Activated CD8-positive, alpha-beta memory T cell treated with anti-CD3 and anti-CD28 coated beads, Interleukin-2, amount 10 ng/mL, durations not matched to agents 7 days and 5 days (primary cell): ENCODE data around the gene RPN2. TPM values are rescaled to one million over a fixed set of nuclear protein-coding genes. Genes with fewer than 3 reads are reported as not detected.
A peak's percentile ranks its signal among the peaks of the same experiment; 100 is the strongest.

Source experiments
- ATAC-seq: fragments of 150-1000 bp; cut with Tn5 transposase; one replicate; pipeline ENCODE4 v1.10.0; 2021; ENCODE audit warnings: moderate library complexity
- CTCF ChIA-PET: fragments of 350-600 bp; sonication (Branson Sonifier 250); formaldehyde crosslinking; loops from one replicate; lab custom pipeline; 2021; ENCODE audit warnings: antibody characterized with exemption; lab: Charles Lee
- DNase-seq: peaks from one replicate; pipeline ENCODE4 v3.0.0-alpha.2; 2020
- H3K27ac Mint-ChIP-seq: one replicate; pipeline ENCODE4 v1.8.0; 2021; ENCODE audit warnings: mild to moderate bottlenecking, mixed read lengths
- H3K27me3 Mint-ChIP-seq: one replicate; pipeline ENCODE4 v1.8.0; 2021; ENCODE audit warnings: mixed read lengths
- H3K36me3 Mint-ChIP-seq: one replicate; pipeline ENCODE4 v1.8.0; 2021; ENCODE audit warnings: mild to moderate bottlenecking, mixed read lengths
- H3K4me1 Mint-ChIP-seq: one replicate; pipeline ENCODE4 v1.8.0; 2021; ENCODE audit warnings: mixed read lengths
- H3K4me3 Mint-ChIP-seq: one replicate; pipeline ENCODE4 v1.8.0; 2021; ENCODE audit warnings: mild to moderate bottlenecking, moderate library complexity, mixed read lengths
- H3K9me3 Mint-ChIP-seq: one replicate; pipeline ENCODE4 v1.8.0; 2022; ENCODE audit warnings: low read depth, mixed read lengths
- total RNA-seq, 2 experiments: library from RNA; stranded (reverse); gene quantifications; one replicate each; pipeline ENCODE4 v1.2.3, GENCODE V29; 2021

RPN2 gene
- total RNA-seq, 2 experiments from 2014 or later: 148 to 178 TPM

DNA sequence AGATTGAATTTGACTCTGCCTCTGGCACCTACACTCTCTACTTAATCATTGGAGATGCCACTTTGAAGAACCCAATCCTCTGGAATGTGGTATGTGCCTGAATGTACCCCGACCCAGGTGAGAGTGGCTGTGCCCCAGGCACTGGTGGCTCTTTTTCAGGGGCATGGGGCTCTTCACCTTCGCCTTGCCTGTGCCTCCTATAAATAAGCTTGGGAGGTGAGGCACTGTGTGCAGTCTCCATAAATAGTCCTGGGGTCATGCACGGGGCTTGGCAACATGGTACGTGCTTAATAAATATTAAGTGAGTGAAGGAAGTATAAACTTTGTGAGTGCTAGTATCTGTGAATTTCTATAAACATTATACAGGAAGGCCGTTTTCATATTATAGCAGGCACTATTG, 49.5 kb downstream of the RPN2 start:
- Mint-ChIP-seq H3K4me1 (no peaks in the 10 kb centered on the region), H3K36me3 (peaks cover 32% of the 10 kb centered on the region), H3K27me3 (no peaks in the 10 kb centered on the region), H3K9me3 (no peaks in the 10 kb centered on the region), H3K27ac (no peak overlapping the region), H3K4me3 (no peak overlapping the region)
- ATAC-seq: no peak
- no peak for DNase-seq
- CTCF ChIA-PET: interaction anchor here (0.6 to 1.0 kb wide), 2 partner anchors 15 to 33 kb away, joined by 3 read pairs; no protein-coding TSS in a partner anchor

DNA sequence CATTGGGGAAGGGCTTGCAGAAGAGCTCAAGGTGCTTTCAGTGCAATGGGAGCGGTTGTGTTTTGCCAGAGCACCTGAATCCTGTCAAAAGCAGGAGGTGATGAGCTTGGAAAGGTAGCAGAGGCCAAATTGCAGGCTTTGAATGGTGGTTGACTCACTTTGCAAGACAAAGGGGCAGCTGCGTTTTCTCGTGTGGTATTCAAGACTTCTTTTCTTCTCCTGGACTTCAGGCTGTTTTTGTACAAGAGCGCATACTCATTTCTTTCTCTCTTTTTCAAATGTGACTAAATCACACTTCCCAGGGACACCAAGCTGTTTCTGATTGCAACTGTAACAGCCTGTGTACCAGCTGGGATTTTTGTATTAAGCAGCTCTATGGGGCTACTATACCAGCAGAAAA, 50.2 kb downstream of the RPN2 start:
- peaks cover 33% of the 10 kb centered on the region for H3K36me3 Mint-ChIP-seq

DNA sequence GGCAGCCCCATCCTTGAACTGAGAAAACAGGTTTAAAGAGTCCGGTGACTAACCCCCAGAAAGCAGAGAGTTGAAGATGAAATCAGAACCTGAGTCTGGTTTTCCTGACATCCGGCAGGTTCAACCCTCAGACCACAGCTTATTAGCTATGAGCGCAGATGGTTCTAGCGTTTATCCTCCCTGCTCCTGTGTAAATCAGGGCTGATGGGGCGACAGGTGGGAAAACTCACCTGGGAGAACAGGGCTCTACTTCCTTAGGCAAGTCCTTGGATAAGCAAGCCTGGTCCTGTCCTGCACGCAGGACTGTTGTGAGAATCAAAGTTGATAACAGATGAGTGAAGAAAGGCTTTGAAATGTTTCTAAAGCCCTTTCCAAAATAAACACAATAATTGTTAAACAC, 51.1 kb downstream of the RPN2 start:
- Mint-ChIP-seq H3K4me1 (no peaks in the 10 kb centered on the region), H3K36me3 (peaks cover 33% of the 10 kb centered on the region), H3K27ac (no peak overlapping the region), H3K4me3 (no peak overlapping the region), H3K27me3 (no peaks in the 10 kb centered on the region), H3K9me3 (no peaks in the 10 kb centered on the region)
- DNase-seq: no peak
- ATAC-seq: no peak
- CTCF ChIA-PET: interaction anchor here (1.1 kb wide), 1 partner anchor 25 kb away, joined by 3 read pairs; no protein-coding TSS in a partner anchor

More for the DNA sequence above, 50.2 kb downstream of the RPN2 start:
- no peaks in the 10 kb centered on the region for H3K9me3 Mint-ChIP-seq
- ATAC-seq (no peak), DNase-seq (no peak)
- no peaks in the 10 kb centered on the region for H3K4me1 Mint-ChIP-seq
- no peak overlapping the region for H3K4me3 Mint-ChIP-seq
- CTCF ChIA-PET: interaction anchor here (0.6 to 1.1 kb wide), 3 partner anchors 14 to 33 kb away, joined by 3 read pairs; no protein-coding TSS in a partner anchor
- H3K27ac Mint-ChIP-seq: no peak overlapping the region
- no peaks in the 10 kb centered on the region for H3K27me3 Mint-ChIP-seq

DNA sequence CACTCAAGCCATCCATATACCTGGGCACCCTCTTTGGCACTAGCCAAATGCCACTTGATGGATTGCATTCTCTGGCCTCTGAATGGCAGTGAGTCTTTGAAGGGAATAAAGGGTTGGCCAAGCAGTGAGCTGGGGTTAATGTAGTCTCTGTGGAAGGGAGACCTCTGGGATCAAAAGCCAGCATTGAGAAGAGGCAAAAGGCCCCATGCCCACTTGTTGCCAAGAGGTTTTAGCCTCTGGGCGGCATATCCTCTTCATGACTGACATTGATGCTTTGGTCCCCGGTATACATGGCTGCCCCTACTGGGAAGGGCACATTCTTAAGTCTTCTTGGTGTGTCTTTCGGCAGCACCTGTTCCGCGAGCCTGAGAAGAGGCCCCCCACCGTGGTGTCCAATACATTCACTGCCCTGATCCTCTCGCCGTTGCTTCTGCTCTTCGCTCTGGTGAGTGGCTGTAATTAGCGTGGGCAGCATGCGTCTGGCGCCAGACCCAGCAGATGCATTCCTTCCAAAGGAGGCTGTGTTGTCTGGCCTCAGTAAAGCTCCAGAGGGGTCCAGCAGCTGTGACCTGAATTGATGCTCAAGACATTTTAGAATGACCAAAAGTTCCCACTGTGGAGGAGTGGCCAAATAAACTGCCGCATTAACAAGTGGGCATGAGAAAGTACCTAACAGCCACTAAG, 53.0 kb downstream of the RPN2 start:
- peaks cover 39% of the 10 kb centered on the region for H3K36me3 Mint-ChIP-seq
- no peak for ATAC-seq
- CTCF ChIA-PET: interaction anchor here (1.4 kb wide), 1 partner anchor 37 kb away, joined by 5 read pairs; no protein-coding TSS in a partner anchor

DNA sequence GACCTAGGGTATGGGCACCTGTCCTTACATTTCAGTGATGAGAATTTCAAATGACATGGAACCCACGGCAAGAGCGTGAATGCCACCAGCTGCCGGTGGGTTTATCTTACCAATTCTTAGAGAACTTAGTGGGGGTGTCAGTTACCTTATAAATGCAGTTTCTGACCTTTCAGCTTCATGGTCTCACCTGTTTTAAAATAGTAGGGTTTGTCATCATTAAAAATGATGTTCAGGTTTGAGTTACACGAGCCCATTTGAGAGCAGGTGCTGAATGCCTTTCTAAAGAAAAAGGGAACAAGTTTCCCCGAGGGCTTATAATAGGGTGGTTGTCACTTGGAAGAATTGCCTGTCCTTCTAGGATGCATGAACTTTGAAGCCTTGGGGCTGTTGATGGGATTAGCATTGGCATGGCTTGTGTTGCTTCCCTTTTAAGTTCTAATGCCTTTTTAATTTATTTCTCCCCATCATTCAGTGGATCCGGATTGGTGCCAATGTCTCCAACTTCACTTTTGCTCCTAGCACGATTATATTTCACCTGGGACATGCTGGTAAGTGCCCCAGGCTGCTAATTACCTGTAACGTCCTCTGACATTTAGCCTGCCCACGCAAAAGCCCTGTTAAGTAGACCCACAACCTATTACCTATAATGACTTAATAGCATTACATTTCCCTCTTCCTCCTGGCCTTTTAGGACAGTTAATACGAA, 54.6 kb downstream of the RPN2 start:
- CTCF ChIA-PET: no interaction called here
- H3K9me3 Mint-ChIP-seq: no peaks in the 10 kb centered on the region
- no peaks in the 10 kb centered on the region for H3K27me3 Mint-ChIP-seq
- peaks cover 44% of the 10 kb centered on the region for H3K36me3 Mint-ChIP-seq
- H3K4me3 Mint-ChIP-seq: no peak overlapping the region
- no peak for DNase-seq
- H3K27ac Mint-ChIP-seq: no peak overlapping the region
- H3K4me1 Mint-ChIP-seq: no peaks in the 10 kb centered on the region
- no peak for ATAC-seq

More for the DNA sequence above, 53.0 kb downstream of the RPN2 start:
- no peak overlapping the region for H3K27ac Mint-ChIP-seq
- no peak for DNase-seq
- no peaks in the 10 kb centered on the region for H3K9me3 Mint-ChIP-seq
- no peaks in the 10 kb centered on the region for H3K27me3 Mint-ChIP-seq
- H3K4me1 Mint-ChIP-seq: no peaks in the 10 kb centered on the region
- no peak overlapping the region for H3K4me3 Mint-ChIP-seq

DNA sequence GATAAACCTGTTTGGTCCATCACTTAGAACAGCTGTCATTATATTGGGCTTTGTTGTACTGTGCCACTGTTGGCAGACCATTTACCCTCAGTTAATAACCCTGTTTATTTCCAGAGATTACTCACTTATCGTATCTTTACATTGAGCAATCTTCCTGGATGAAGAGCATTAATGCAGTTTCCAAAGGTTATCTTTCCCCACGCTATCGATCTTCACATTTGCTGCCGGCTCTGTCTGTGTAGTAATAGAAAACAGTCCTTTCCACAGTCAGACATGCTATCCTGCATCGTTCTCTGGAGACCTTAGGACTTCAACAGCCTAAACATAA, 55.1 kb downstream of the RPN2 start:
- no peak overlapping the region for H3K4me3 Mint-ChIP-seq
- H3K27ac Mint-ChIP-seq: no peak overlapping the region
- CTCF ChIA-PET: interaction anchor here (0.5 kb wide), 1 partner anchor 56 kb away, joined by 3 read pairs; no protein-coding TSS in a partner anchor
- DNase-seq (no peak), ATAC-seq (no peak)
- H3K4me1 Mint-ChIP-seq: no peaks in the 10 kb centered on the region
- peaks cover 40% of the 10 kb centered on the region for H3K36me3 Mint-ChIP-seq
- no peaks in the 10 kb centered on the region for H3K27me3 Mint-ChIP-seq
- H3K9me3 Mint-ChIP-seq: no peaks in the 10 kb centered on the region

DNA sequence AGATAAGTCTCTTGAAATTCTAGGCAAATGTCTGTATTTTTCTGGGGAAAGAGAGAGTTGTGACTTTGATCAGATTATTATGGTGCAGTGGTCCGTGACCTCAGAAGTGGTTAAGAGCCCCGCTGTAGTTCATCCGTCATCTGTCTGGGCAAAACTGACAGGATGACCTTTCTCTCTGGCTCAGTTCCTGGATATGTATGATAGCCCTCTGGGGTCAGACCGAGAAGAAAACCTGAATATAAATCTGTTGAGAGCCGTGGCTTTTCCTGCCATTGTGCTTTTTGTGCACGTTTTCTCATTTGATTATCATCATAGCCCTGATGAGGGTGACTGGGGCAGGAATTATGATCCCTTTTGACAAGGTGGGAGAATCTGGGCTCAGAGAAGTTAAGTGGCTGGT, 55.9 kb downstream of the RPN2 start:
- Mint-ChIP-seq H3K4me3 (no peak overlapping the region), H3K9me3 (no peaks in the 10 kb centered on the region), H3K27me3 (no peaks in the 10 kb centered on the region), H3K4me1 (no peaks in the 10 kb centered on the region), H3K27ac (no peak overlapping the region), H3K36me3 (peaks cover 37% of the 10 kb centered on the region)
- DNase-seq (no peak), ATAC-seq (no peak)
- CTCF ChIA-PET: no interaction called here

DNA sequence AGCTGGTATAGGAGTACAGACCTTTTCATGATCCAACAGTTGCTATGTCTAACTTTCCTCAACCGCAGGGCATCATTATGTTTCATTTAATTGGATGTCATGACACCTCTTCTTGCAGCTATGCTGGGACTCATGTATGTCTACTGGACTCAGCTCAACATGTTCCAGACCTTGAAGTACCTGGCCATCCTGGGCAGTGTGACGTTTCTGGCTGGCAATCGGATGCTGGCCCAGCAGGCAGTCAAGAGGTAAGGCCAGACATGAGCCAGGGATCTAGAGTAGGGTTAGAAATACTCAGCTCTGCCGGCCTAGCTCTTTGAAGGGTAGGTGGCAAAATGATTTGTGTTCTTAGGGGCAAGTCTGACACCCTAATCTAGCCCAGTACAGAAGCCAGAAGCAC, 57.3 kb downstream of the RPN2 start:
- DNase-seq (no peak), ATAC-seq (no peak)
- no peak overlapping the region for H3K4me3 Mint-ChIP-seq
- CTCF ChIA-PET: interaction anchor here (1.0 kb wide), 1 partner anchor 298 kb away, joined by 4 read pairs; no protein-coding TSS in a partner anchor
- H3K27ac Mint-ChIP-seq: no peak overlapping the region
- no peaks in the 10 kb centered on the region for H3K4me1 Mint-ChIP-seq
- peaks cover 43% of the 10 kb centered on the region for H3K36me3 Mint-ChIP-seq
- H3K9me3 Mint-ChIP-seq: no peaks in the 10 kb centered on the region
- H3K27me3 Mint-ChIP-seq: no peaks in the 10 kb centered on the region

DNA sequence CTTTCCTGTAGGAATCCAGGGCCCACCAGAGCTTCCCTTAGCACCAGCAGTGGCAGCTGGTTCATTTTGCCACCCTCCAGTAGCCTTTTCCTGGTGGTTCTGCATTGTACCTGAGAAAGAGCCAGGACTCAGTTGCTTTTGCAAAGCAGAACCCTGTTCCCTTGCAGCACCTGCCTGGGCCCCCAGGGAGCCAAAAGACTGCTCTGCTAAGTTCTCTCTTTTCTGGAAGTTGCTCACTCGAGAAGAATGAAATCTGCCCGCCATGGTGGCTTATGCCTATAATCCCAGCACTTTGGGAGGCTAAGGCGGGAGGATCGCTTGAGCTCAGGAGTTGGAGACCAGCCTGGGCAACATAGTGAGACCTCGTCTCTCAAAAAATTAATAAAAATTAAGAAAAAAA, 58.5 kb downstream of the RPN2 start:
- CTCF ChIA-PET: no interaction called here
- H3K4me1 Mint-ChIP-seq: no peaks in the 10 kb centered on the region
- no peak overlapping the region for H3K4me3 Mint-ChIP-seq
- ATAC-seq (no peak), DNase-seq (no peak)
- no peaks in the 10 kb centered on the region for H3K9me3 Mint-ChIP-seq
- H3K27me3 Mint-ChIP-seq: no peaks in the 10 kb centered on the region
- H3K27ac Mint-ChIP-seq: no peak overlapping the region
- peaks cover 47% of the 10 kb centered on the region for H3K36me3 Mint-ChIP-seq

DNA sequence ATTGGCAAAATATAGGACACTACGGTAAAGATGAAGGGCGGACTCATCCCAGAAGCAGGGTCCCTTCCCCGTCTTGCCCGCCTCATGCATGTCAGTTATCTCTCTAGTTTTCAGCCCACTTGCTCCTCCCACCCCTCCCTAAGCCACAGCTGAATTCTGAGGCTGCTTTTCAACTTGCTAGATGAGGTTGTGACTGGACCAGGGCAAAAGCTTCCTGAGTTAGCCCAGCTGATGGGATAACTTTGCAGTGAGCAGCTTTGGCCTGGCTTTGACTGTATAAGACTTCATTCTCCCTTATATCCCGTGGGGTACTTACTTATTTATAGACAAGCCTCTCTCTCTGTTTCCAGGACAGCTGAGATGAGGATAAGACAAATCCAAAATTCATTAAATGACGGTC, 59.3 kb downstream of the RPN2 start:
- Mint-ChIP-seq H3K36me3 (peaks cover 49% of the 10 kb centered on the region), H3K4me1 (no peaks in the 10 kb centered on the region), H3K4me3 (no peak overlapping the region), H3K27me3 (no peaks in the 10 kb centered on the region), H3K27ac (no peak overlapping the region), H3K9me3 (no peaks in the 10 kb centered on the region)
- DNase-seq: no peak
- ATAC-seq: no peak
- CTCF ChIA-PET: no interaction called here

DNA sequence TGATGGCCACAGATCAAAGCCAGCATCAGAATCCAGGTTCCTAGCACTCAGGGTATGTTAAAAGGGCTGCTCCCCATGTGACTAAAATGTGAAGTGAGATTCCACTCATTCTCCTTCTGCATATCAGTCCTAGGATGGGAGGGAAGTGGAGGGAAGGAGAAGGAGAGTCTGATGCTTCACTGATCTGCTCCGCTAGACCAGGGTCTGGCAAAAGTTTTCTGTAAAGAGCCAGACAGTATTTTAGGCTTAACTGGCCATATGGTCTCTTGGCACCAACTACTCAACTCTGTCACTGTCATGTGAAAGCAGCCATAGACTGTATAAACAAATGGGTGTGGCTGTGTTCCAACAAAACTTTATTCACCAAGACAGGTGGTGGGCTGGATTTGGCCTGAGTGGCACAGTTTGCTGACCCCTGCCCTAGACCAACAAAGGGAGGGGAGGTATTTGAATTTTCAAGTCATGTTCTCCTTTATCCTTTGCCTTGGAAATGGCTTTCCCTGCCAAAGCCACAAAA, 59.9 kb downstream of the RPN2 start:
- no peak overlapping the region for H3K27ac Mint-ChIP-seq

DNA sequence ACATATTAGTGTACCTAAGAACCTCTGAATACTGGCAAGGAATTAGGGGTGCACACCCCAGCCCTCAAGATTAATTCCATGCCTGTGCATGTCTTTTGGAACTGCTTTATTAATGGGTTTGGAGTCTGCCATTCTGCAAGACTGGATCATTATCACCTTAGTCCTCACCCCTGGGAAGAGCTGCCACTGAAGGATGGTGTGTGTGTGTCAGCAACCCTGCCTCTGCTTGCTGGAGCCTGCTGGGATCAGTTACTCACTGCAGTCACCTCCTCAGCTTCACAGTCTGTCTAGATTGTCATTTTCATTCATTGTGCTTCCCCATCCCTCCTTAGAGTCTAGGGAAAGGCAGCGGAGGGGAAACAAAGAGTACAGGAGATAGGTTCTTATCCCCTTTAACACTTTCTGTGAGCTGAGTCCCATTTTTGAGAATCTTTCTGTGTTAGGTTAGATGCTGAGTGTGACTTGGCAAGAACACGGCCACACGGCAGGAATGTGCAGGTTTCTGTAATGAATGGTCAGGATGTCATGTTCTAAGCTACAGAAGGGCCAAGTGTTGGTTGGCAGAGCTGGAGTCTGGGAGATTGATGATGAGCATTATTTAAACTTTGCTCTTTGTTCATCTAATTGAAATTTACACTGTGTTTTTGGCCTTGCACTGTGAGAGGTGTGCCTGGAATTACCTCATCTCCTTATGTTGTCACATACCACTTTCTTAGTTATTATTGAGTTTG, 61.4 kb downstream of the RPN2 start:
- ATAC-seq: no peak
- Mint-ChIP-seq H3K4me3 (no peak overlapping the region), H3K36me3 (peaks cover 38% of the 10 kb centered on the region), H3K9me3 (no peaks in the 10 kb centered on the region), H3K27ac (no peak overlapping the region), H3K4me1 (no peaks in the 10 kb centered on the region), H3K27me3 (no peaks in the 10 kb centered on the region)
- DNase-seq: no peak
- CTCF ChIA-PET: no interaction called here

More for the DNA sequence above, 59.9 kb downstream of the RPN2 start:
- Mint-ChIP-seq H3K27me3 (no peaks in the 10 kb centered on the region), H3K4me1 (no peaks in the 10 kb centered on the region), H3K36me3 (peaks cover 46% of the 10 kb centered on the region), H3K9me3 (no peaks in the 10 kb centered on the region), H3K4me3 (no peak overlapping the region)
- no peak for DNase-seq
- ATAC-seq: no peak
- CTCF ChIA-PET: no interaction called here

DNA sequence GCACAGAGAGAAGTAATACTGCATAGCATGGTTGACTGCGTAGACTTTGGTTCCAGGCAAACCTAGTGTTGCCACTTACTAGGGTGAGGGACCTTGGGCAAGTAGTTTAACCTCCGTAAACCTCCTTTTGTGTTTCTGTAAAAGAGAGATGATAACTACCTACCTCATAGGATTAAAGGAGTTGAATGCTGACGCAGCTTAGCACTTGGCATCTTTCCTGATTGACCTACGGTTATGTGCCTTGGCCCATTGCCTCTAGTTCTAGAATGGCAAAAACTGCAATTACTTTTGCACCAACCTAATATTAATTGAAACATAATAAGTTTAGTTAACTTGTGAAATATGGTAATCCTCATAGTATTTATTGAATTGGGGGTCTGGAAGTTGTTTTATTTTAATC, 63.4 kb downstream of the RPN2 start:
- H3K27me3 Mint-ChIP-seq: no peaks in the 10 kb centered on the region
- H3K4me3 Mint-ChIP-seq: no peak overlapping the region
- H3K4me1 Mint-ChIP-seq: no peaks in the 10 kb centered on the region
- H3K36me3 Mint-ChIP-seq: peaks cover 25% of the 10 kb centered on the region
- ATAC-seq (no peak), DNase-seq (no peak)
- no peaks in the 10 kb centered on the region for H3K9me3 Mint-ChIP-seq
- CTCF ChIA-PET: no interaction called here
- peak overlapping the region; percentile 44 for H3K27ac Mint-ChIP-seq
